Mesothelial cell of epicardium (in vitro differentiated cells): ENCODE data around the gene ADSS1. TPM values are rescaled to one million over a fixed set of nuclear protein-coding genes. Genes with fewer than 3 reads are reported as not detected.

Experiments used
- DNase-seq, 2 experiments: peaks; one replicate each; pipeline ENCODE4 v3.0.0; 2021; ENCODE audit warnings: low spot score in 2 of 2; ENCODE audit not compliant: unreplicated experiment in 2 of 2
- H3K27ac Mint-ChIP-seq: 2 replicates; pipeline ENCODE4 v1.8.0; 2021; ENCODE audit warnings: mixed read lengths
- H3K27me3 Mint-ChIP-seq: 2 replicates; pipeline ENCODE4 v1.8.0; 2021; ENCODE audit warnings: low read depth, mixed read lengths
- H3K36me3 Mint-ChIP-seq: 2 replicates; pipeline ENCODE4 v1.8.0; 2021; ENCODE audit warnings: mixed read lengths
- H3K4me1 Mint-ChIP-seq: 2 replicates; pipeline ENCODE4 v1.8.0; 2021; ENCODE audit warnings: mixed read lengths
- H3K4me3 Mint-ChIP-seq: 2 replicates; pipeline ENCODE4 v1.8.0; 2021; ENCODE audit warnings: mild to moderate bottlenecking, moderate library complexity, mixed read lengths
- H3K9me3 Mint-ChIP-seq: 2 replicates; pipeline ENCODE4 v1.8.0; 2021; ENCODE audit warnings: mixed read lengths
- total RNA-seq: library from RNA; stranded (reverse); gene quantifications from 3 replicates; pipeline ENCODE4 v1.2.1, GENCODE V29; 2021
- TF ChIP-seq, protein P1 (sequence below): fragments of 200-600 bp; sonication (generic); IDR thresholded peaks from one replicate; pipeline ENCODE4 v1.5.0; 2021; ENCODE audit warnings: antibody characterized with exemption; ENCODE audit not compliant: unreplicated experiment

The ADSS1 gene
- total RNA-seq, 1 donor from 2014 or later, result 17.1 TPM

DNA sequence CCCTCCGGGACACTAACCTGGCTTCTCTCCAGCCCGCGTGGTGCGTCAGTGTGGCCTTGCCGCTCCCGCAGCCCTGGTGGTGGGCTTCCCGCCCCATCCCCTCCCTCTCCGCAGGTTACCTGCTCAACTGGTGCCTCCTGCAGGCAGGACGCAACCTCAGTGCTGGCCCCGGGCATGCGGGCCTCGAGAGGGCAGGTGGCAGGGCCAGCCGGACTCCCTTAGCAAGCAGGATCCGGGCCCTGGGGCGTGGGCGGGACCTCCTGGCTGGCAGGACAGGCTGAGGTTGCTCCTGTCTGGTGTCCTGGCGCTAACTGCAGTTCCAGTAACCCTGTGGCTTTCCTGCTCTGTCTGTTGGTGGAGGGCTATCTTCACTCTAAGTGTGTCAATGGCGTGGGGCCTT, 8.6 kb upstream of the ADSS1 start:
- no peaks in the 10 kb centered on the region for H3K27me3 Mint-ChIP-seq
- H3K4me3 Mint-ChIP-seq, result no peak overlapping the region
- no peaks in the 10 kb centered on the region for H3K9me3 Mint-ChIP-seq
- H3K36me3 Mint-ChIP-seq, result peaks cover 19% of the 10 kb centered on the region
- no peaks in the 10 kb centered on the region for H3K4me1 Mint-ChIP-seq
- no peak overlapping the region for H3K27ac Mint-ChIP-seq
- TF ChIP-seq, protein P1, sequence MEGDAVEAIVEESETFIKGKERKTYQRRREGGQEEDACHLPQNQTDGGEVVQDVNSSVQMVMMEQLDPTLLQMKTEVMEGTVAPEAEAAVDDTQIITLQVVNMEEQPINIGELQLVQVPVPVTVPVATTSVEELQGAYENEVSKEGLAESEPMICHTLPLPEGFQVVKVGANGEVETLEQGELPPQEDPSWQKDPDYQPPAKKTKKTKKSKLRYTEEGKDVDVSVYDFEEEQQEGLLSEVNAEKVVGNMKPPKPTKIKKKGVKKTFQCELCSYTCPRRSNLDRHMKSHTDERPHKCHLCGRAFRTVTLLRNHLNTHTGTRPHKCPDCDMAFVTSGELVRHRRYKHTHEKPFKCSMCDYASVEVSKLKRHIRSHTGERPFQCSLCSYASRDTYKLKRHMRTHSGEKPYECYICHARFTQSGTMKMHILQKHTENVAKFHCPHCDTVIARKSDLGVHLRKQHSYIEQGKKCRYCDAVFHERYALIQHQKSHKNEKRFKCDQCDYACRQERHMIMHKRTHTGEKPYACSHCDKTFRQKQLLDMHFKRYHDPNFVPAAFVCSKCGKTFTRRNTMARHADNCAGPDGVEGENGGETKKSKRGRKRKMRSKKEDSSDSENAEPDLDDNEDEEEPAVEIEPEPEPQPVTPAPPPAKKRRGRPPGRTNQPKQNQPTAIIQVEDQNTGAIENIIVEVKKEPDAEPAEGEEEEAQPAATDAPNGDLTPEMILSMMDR, result no peak
- DNase-seq, result no peak

DNA sequence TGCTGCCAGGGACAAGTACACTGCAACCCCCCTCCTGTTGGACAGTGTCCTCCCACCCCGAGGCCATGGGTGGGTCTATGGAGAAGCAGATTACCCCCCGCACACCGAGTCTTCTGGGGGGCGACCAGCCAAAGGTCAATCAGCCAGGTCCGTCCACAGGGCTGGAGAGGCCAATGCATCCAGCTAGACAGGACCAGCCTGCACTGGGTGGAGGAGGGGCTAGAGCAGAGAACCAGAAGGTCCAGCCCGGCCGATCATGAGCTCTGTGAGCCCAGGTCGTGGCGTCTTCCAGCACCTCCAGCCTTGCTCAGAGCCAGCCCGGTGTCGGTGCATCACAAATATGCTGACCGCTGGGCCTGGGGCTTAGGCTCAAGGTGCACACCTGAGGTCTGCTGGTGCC, 8.2 kb upstream of the ADSS1 start:
- DNase-seq, result no peak
- H3K27me3 Mint-ChIP-seq, result no peaks in the 10 kb centered on the region
- H3K27ac Mint-ChIP-seq, result no peak overlapping the region
- no peak overlapping the region for H3K4me3 Mint-ChIP-seq
- H3K4me1 Mint-ChIP-seq, result no peaks in the 10 kb centered on the region
- no peaks in the 10 kb centered on the region for H3K9me3 Mint-ChIP-seq
- H3K36me3 Mint-ChIP-seq, result peaks cover 19% of the 10 kb centered on the region
- TF ChIP-seq, protein P1, result no peak

DNA sequence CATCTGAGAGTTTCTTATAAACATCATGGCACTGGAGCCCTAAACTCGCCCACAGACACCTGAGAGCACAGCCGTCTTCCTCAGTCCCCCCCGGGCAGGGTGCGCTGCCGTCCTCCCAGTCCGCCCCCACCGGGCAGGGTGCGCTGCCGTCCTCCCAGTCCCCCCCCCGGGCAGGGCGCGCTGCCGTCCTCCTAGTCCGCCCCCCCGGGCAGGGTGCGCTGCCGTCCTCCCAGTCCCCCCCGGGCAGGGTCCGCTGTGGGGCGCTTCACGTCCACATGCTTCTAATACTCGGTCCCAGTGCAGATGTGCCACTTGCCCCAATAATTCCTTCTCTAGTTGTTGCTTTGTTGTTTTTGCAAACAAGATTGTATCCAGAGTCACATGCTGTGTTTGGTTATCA, 6.9 kb upstream of the ADSS1 start:
- DNase-seq, result no peak
- TF ChIP-seq, protein P1, result no peak
- H3K9me3 Mint-ChIP-seq, result no peaks in the 10 kb centered on the region
- no peaks in the 10 kb centered on the region for H3K27me3 Mint-ChIP-seq
- no peak overlapping the region for H3K27ac Mint-ChIP-seq
- H3K4me3 Mint-ChIP-seq, result no peak overlapping the region
- no peaks in the 10 kb centered on the region for H3K4me1 Mint-ChIP-seq
- H3K36me3 Mint-ChIP-seq, result peaks cover 21% of the 10 kb centered on the region

DNA sequence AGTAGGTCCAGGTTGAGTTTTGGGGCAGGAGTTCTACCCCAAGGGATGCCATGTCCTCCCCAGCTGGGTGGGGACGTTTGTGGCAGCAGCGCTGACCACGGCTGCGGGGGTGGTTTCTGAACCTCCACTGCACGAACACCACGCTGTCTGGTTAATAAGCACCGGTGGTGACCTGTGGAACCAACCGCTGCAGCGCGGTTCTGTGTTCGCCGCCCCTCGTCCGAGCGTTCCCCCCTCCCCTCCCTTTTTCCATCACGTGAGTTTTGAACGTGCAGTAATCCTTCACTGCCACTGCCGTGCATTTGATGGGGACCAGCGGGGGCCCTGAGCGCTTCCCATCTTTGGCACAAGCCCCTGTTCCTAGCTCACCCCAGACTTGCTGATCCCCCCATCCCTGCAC, 6.4 kb upstream of the ADSS1 start:
- DNase-seq, result no peak
- Mint-ChIP-seq H3K4me3 (no peak overlapping the region), H3K27me3 (no peaks in the 10 kb centered on the region), H3K27ac (no peak overlapping the region), H3K36me3 (peaks cover 21% of the 10 kb centered on the region), H3K4me1 (no peaks in the 10 kb centered on the region), H3K9me3 (no peaks in the 10 kb centered on the region)
- TF ChIP-seq, protein P1, result no peak

DNA sequence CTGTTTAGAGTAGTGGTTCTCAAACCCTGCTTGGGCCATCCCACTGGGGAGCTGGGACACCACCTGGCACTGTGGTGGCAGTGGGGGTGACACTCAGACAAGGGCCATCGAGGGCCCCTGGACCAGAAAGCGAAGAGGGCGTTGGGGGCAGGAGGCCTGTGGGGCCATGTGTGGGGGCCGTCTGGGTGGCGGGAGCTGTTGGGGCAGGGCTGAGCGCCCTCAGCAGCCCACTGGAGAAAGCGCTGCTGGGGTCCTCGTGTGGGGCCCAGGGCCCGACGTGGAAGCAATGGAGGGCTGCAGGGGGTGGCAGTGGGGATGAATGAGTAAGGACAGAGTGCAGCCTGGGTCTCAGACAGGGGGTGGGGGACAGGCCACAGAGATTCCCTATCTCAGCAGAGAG, 5.9 kb upstream of the ADSS1 start:
- Mint-ChIP-seq H3K27ac (no peak overlapping the region), H3K4me1 (no peaks in the 10 kb centered on the region), H3K36me3 (peaks cover 21% of the 10 kb centered on the region), H3K27me3 (no peaks in the 10 kb centered on the region), H3K4me3 (no peak overlapping the region), H3K9me3 (no peaks in the 10 kb centered on the region)
- no peak for DNase-seq
- TF ChIP-seq, protein P1, result no peak

DNA sequence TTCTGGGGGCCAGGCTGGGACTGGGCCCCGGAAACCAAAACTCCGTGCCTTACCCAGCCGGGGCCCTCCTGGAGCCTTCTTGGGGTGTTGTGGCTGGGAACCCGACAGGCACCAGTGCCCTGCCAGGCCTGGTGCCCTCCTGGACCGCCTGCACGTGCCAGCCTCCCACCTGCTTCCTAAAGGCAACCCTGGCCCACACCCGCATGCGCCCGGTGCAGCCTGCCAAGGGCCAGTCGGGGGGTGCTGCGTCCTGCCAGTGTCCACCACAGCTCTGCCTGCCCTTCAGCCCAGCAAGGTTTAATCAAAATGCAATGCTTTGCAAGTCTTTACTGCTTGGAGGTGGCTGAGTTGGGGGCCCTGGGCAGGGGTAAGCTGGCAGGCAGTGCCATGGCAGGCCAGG, 5.2 kb upstream of the ADSS1 start:
- no peak overlapping the region for H3K27ac Mint-ChIP-seq
- no peaks in the 10 kb centered on the region for H3K9me3 Mint-ChIP-seq
- no peak for DNase-seq
- H3K27me3 Mint-ChIP-seq, result no peaks in the 10 kb centered on the region
- no peaks in the 10 kb centered on the region for H3K4me1 Mint-ChIP-seq
- H3K4me3 Mint-ChIP-seq, result no peak overlapping the region
- H3K36me3 Mint-ChIP-seq, result peaks cover 21% of the 10 kb centered on the region
- TF ChIP-seq, protein P1, result no peak
